Tibial artery (tissue), 4 donors: ENCODE data around the gene ENGASE.

Experiments used
- DNase-seq, 2 donors: peaks; one replicate each; pipeline ENCODE4 v3.0.0-alpha.2; 2019
- H3K27ac ChIP-seq, 2 donors: fragments of 200-600 bp; sonication (generic) in 1 of 2; 1 replicate in 1 of 2; 2 replicates in 1 of 2; pipeline ENCODE4 v1.5.1; 2018 to 2019; ENCODE audit warnings: mild to moderate bottlenecking in 1 of 2
- H3K27me3 ChIP-seq, 2 donors: fragments of 200-600 bp; sonication (generic) in 1 of 2; one replicate each; pipeline versions ENCODE4 v1.5.1 to v1.6.0; 2016 to 2019
- H3K36me3 ChIP-seq, 3 donors: fragments of 200-600 bp; sonication (generic) in 2 of 3; one replicate each; pipeline ENCODE4 v1.5.1; 2016 to 2019; ENCODE audit warnings: mild to moderate bottlenecking in 2 of 3
- H3K4me1 ChIP-seq, 4 donors: fragments of 200-600 bp; sonication (generic) in 2 of 4; 1 replicate in 3 of 4; 2 replicates in 1 of 4; pipeline ENCODE4 v1.5.1; 2016 to 2019
- H3K4me3 ChIP-seq, 2 donors: fragments of 200-600 bp; sonication (generic) in 1 of 2; 1 replicate in 1 of 2; 2 replicates in 1 of 2; pipeline ENCODE4 v1.5.1; 2018 to 2019; ENCODE audit warnings: mild to moderate bottlenecking in 2 of 2
- H3K9me3 ChIP-seq, 3 donors: fragments of 200-600 bp; sonication (generic) in 1 of 3; one replicate each; pipeline ENCODE4 v1.5.1; 2016 to 2019
- CTCF ChIP-seq, 2 experiments: fragments of 200-600 bp in 1 of 2; fragments of 450-650 bp in 1 of 2; IDR thresholded peaks; one replicate each; pipeline ENCODE4 v1.5.1; 2017 to 2019; ENCODE audit warnings: antibody characterized with exemption in 2 of 2, mild to moderate bottlenecking in 1 of 2, moderate library complexity in 1 of 2
- intact Hi-C: fragments of 100-400 bp; cut with DNase I; formaldehyde crosslinking; loops from one replicate; pipeline ENCODE4 v1.15.0; 2023; ENCODE audit warnings: low total_unique reads

The ENGASE gene

GRCh38 chr17:79090443-79091225, 16.0 kb downstream of the ENGASE start:
- no peak for TF ChIP-seq CTCF (IDR thresholded peaks at IDR 0.05)
- H3K9me3 ChIP-seq = no peaks in the 10 kb centered on the region
- intact Hi-C loops = no loop called here
- H3K36me3 ChIP-seq = peaks cover under 1 to 17% (median 17%) of the 10 kb centered on the region in 3 donors
- no peak overlapping the region for H3K4me3 ChIP-seq
- no peak for DNase-seq
- H3K27me3 ChIP-seq = peaks cover 0 to 61% of the 10 kb centered on the region in 2 donors
- peaks cover 0 to 9% (median 7%) of the 10 kb centered on the region in 4 donors for H3K4me1 ChIP-seq
- H3K27ac ChIP-seq = no peak overlapping the region

GRCh38 chr17:79091226-79091670, 16.6 kb downstream of the ENGASE start:
- peaks cover 0 to 9% (median 7%) of the 10 kb centered on the region in 4 donors for H3K4me1 ChIP-seq
- H3K27me3 ChIP-seq = peaks cover 0 to 67% of the 10 kb centered on the region in 2 donors
- intact Hi-C loops = no loop called here

GRCh38 chr17:79092567-79092966, 17.9 kb downstream of the ENGASE start:
- Histone ChIP-seq H3K36me3 (no peaks in the 10 kb centered on the region), H3K4me1 (peaks cover 0 to 13% (median 8%) of the 10 kb centered on the region in 4 donors), H3K4me3 (no peak overlapping the region), H3K27ac (no peak overlapping the region), H3K27me3 (peaks cover 0 to 80% of the 10 kb centered on the region in 2 donors), H3K9me3 (no peaks in the 10 kb centered on the region)
- intact Hi-C loops = no loop called here
- no peak for TF ChIP-seq CTCF (IDR thresholded peaks at IDR 0.05)
- no peak for DNase-seq

More at GRCh38 chr17:79091226-79091670, 16.6 kb downstream of the ENGASE start:
- Histone ChIP-seq H3K36me3 (peaks cover 0 to 11% (median 11%) of the 10 kb centered on the region in 3 donors), H3K9me3 (no peaks in the 10 kb centered on the region), H3K27ac (no peak overlapping the region), H3K4me3 (no peak overlapping the region)
- DNase-seq = no peak
- TF ChIP-seq CTCF (IDR thresholded peaks at IDR 0.05) = no peak

- TF ChIP-seq CTCF (IDR thresholded peaks at IDR 0.05) = no peak
- H3K27me3 ChIP-seq = peaks cover 0 to 87% of the 10 kb centered on the region in 2 donors
- no peaks in the 10 kb centered on the region for H3K9me3 ChIP-seq
- H3K4me3 ChIP-seq = no peak overlapping the region
- peaks cover 0 to 14% (median 8%) of the 10 kb centered on the region in 4 donors for H3K4me1 ChIP-seq
- no peak for DNase-seq
- H3K27ac ChIP-seq = no peak overlapping the region
- intact Hi-C loops = no loop called here
- H3K36me3 ChIP-seq = no peaks in the 10 kb centered on the region
Observed at GRCh38 chr17:79093270-79093669, 18.6 kb downstream of the ENGASE start.

GRCh38 chr17:79094261-79094660, 19.6 kb downstream of the ENGASE start:
- TF ChIP-seq CTCF (IDR thresholded peaks at IDR 0.05) = no peak

More at GRCh38 chr17:79094261-79094660, 19.6 kb downstream of the ENGASE start:
- DNase-seq = no peak
- Histone ChIP-seq H3K36me3 (no peaks in the 10 kb centered on the region), H3K4me1 (peaks cover 0 to 14% (median 8%) of the 10 kb centered on the region in 4 donors), H3K27me3 (peaks cover 0 to 97% of the 10 kb centered on the region in 2 donors), H3K9me3 (no peaks in the 10 kb centered on the region), H3K4me3 (no peak overlapping the region), H3K27ac (no peak overlapping the region)
- intact Hi-C loops = no loop called here
